GM19240 (cell line): ENCODE measurements around the gene SEMA4G.

Experiments used
- DNase-seq: peaks from one replicate; pipeline ENCODE4 v3.0.0; 2011; ENCODE audit warnings: low spot score; ENCODE audit not compliant: insufficient read length

Gene SEMA4G

GRCh38 chr10:101005869-101006567 is 36.7 kb downstream of the SEMA4G start:
- DNase-seq, result no peak

GRCh38 chr10:101006593-101007098 is 37.3 kb downstream of the SEMA4G start:
- DNase-seq, result no peak

- DNase-seq, result no peak
These were observed 37.9 kb downstream of the SEMA4G start for GRCh38 chr10:101007099-101007711.

GRCh38 chr10:101007915-101008822 is 38.9 kb downstream of the SEMA4G start:
- DNase-seq, result no peak

GRCh38 chr10:101008823-101009423 is 39.6 kb downstream of the SEMA4G start:
- DNase-seq, result no peak

- DNase-seq, result no peak
These were observed 41.0 kb downstream of the SEMA4G start for GRCh38 chr10:101010329-101010728.

GRCh38 chr10:101011517-101012423 is 42.5 kb downstream of the SEMA4G start:
- DNase-seq, result no peak

GRCh38 chr10:101012525-101013364 is 43.4 kb downstream of the SEMA4G start:
- DNase-seq, result peak; percentile 94

- no peak for DNase-seq
These were observed 44.1 kb downstream of the SEMA4G start for GRCh38 chr10:101013365-101013825.

- DNase-seq, result peak; percentile 91
These were observed 45.1 kb downstream of the SEMA4G start for GRCh38 chr10:101014230-101014884.

- DNase-seq, result no peak
These were observed 45.8 kb downstream of the SEMA4G start for GRCh38 chr10:101014966-101015581.

GRCh38 chr10:101015582-101015973 is 46.3 kb downstream of the SEMA4G start:
- DNase-seq, result no peak

GRCh38 chr10:101016814-101017213 is 47.5 kb downstream of the SEMA4G start:
- DNase-seq, result no peak

- no peak for DNase-seq
These were observed 48.9 kb downstream of the SEMA4G start for GRCh38 chr10:101018118-101018599.

- DNase-seq, result no peak
These were observed 49.5 kb downstream of the SEMA4G start for GRCh38 chr10:101018600-101019439.
